Right lobe of liver (tissue), 6 donors: ENCODE results near the gene LRRC34. TPM values are rescaled to one million over a fixed set of nuclear protein-coding genes. Genes with fewer than 3 reads are reported as not detected.

ENCODE experiments used
- ATAC-seq, 4 donors: fragments of 200-7000 bp; cut with Tn5 transposase; one replicate each; pipeline ENCODE4 v1.9.1; 2020; ENCODE audit warnings: mild to moderate bottlenecking in 4 of 4, moderate library complexity in 4 of 4
- DNase-seq, 3 donors: peaks; one replicate each; pipeline ENCODE4 v3.0.0-alpha.2; 2020
- H3K27ac ChIP-seq, 3 donors: fragments of 200-600 bp; one replicate each; pipeline ENCODE4 v1.8.0; 2022
- H3K27me3 ChIP-seq, 2 donors: fragments of 200-600 bp; one replicate each; pipeline ENCODE4 v1.8.0; 2022
- H3K36me3 ChIP-seq, 4 donors: fragments of 200-600 bp; sonication (generic) in 1 of 4; one replicate each; pipeline versions ENCODE4 v1.5.1 to v1.8.0; 2017 to 2022; ENCODE audit warnings: control low read depth in 1 of 4
- H3K4me1 ChIP-seq, 4 donors: fragments of 200-600 bp; sonication (generic) in 1 of 4; one replicate each; pipeline versions ENCODE4 v1.5.1 to v1.8.0; 2017 to 2022; ENCODE audit warnings: control low read depth in 1 of 4
- H3K4me3 ChIP-seq, 3 donors: fragments of 200-600 bp; one replicate each; pipeline ENCODE4 v1.8.0; 2022
- H3K9me3 ChIP-seq, 4 donors: fragments of 200-600 bp; sonication (generic) in 1 of 4; one replicate each; pipeline versions ENCODE4 v1.5.1 to v1.8.0; 2017 to 2022; ENCODE audit warnings: control low read depth in 1 of 4
- POLR2A ChIP-seq: fragments of 450-650 bp; IDR thresholded peaks from one replicate; pipeline ENCODE4 v1.6.1; 2017; ENCODE audit warnings: antibody characterized with exemption, mild to moderate bottlenecking
- WGBS: methylation state at CpG from one replicate; pipeline ENCODE4 v1.1.6; 2018; ENCODE audit warnings: low coverage, low lambda C conversion rate; ENCODE audit not compliant: insufficient coverage; ENCODE audit errors: missing lambda C conversion rate; 5-methylcytosine and 5-hydroxymethylcytosine counted together
- intact Hi-C, 2 donors: fragments of 100-400 bp; cut with DNase I; formaldehyde crosslinking; loops; one replicate each; pipeline versions ENCODE4 v1.11.2 to v1.14.1; 2022
- total RNA-seq, 6 experiments: library from RNA; depleted of rRNA in 2 of 6; stranded (reverse); fragments of >200 nt in 2 of 6; fragmentation: NEBNext Ultra II Directional in 3 of 6; extraction: Animal tissue kit (Norgen Biotek cat#: 25700) in 3 of 6; gene quantifications; one replicate each; pipeline versions ENCODE4 v1.1.0 to v1.2.4, GENCODE V29; 2016 to 2023
- TF ChIP-seq, protein P1 (sequence below), 4 donors: fragments of 200-600 bp in 3 of 4; fragments of 450-650 bp in 1 of 4; IDR thresholded peaks; one replicate each; pipeline versions ENCODE4 v1.5.1 to v1.8.0; 2016 to 2022; ENCODE audit warnings: antibody characterized with exemption in 4 of 4, mild to moderate bottlenecking in 2 of 4
- donor health status: DM: no; HTN: yes; CAD: no.
- donor health status: DM: no; HTN: no; CAD: no.
- donor health status: DM: no; HTN: no; CAD: no.
- donor health status: DM: no; HTN: yes; CAD: no.
- donor health status: DM: no; HTN: yes; CAD: no.

Gene LRRC34
- total RNA-seq, 6 experiments from 2014 or later = 0.06 to 1.9 (median 0.60) TPM; not detected in 1

DNA sequence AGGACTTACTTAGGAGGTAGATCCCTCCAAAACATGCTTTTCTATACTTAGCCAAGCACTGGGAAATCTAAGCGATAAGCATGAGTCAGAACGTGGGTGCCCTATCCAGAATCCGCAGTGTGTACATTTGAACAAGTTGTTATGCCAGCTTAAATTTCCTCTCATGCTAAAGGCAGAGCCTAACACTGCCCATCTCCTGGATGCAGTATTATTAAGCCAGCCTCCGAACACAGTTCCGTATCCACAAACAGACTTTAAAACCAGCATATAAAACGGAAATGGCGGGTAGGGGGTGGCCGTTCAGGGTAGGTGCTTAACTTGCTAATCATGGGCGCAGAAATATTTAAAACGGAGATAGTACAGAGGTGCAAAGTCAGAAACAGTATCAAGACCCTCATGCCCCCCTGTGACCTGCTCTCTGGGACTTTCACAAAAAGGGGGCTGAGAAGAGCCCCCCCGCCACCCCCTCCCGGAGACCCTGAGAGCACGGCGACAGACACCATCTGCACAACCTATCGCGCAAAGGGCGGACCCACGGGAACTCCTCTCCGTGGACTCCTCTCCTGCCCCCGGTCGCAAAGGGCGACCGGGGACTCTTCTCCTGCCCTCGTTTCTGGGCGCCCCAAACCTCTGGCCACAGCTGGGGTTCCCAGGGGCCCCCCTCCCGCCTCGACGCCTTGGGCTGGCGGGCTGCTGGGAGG lies 923 bp downstream of the LRRC34 start:
- no peak for DNase-seq
- H3K4me1 ChIP-seq = peaks cover 0 to 8% (median 0%) of the 10 kb centered on the region in 4 donors
- TF ChIP-seq, protein P1, sequence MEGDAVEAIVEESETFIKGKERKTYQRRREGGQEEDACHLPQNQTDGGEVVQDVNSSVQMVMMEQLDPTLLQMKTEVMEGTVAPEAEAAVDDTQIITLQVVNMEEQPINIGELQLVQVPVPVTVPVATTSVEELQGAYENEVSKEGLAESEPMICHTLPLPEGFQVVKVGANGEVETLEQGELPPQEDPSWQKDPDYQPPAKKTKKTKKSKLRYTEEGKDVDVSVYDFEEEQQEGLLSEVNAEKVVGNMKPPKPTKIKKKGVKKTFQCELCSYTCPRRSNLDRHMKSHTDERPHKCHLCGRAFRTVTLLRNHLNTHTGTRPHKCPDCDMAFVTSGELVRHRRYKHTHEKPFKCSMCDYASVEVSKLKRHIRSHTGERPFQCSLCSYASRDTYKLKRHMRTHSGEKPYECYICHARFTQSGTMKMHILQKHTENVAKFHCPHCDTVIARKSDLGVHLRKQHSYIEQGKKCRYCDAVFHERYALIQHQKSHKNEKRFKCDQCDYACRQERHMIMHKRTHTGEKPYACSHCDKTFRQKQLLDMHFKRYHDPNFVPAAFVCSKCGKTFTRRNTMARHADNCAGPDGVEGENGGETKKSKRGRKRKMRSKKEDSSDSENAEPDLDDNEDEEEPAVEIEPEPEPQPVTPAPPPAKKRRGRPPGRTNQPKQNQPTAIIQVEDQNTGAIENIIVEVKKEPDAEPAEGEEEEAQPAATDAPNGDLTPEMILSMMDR (IDR thresholded peaks at IDR 0.05) = no peak
- TF ChIP-seq POLR2A = no peak
- peak; percentile 23 to 45 (median 32) for ATAC-seq
- peak overlapping the region in 2 of 3 donors; percentile 20 to 55 for H3K27ac ChIP-seq
- H3K9me3 ChIP-seq = no peaks in the 10 kb centered on the region
- H3K36me3 ChIP-seq = no peaks in the 10 kb centered on the region
- H3K4me3 ChIP-seq = peak overlapping the region; percentile 32 to 56 (median 44)
- intact Hi-C loops = no loop called here
- WGBS = 31% methylated on average over 13 of the region's 29 CpGs
- no peaks in the 10 kb centered on the region for H3K27me3 ChIP-seq

DNA sequence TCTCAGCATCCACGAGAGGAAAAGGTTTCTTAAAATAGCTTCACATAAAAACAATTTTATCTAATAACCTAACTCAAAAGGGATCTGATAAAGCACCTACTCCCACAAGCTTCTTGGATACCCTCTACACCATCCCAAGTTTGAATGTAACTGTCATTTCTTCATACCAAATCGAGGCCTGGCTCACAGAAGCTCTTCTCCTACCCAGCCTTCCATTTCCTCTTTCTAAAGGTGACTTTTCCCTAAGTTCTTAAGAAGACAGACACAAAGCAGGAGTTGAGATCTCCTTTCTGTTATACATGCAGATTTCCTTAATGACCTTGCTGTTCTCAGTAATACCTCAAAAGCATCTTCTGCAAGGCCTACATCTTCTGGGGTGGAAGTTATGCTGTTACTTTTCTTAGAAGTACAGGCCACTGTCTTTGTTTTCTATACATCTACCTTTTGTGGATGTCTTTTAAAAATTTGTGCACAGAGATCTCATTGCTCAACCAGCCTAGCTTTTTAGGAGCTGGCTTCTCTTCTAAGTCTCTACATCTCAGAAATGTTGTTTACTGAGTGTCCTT lies 3.4 kb downstream of the LRRC34 start:
- DNase-seq (no peak), ATAC-seq (no peak)
- 29% methylated on average over 2 of the region's 2 CpGs for WGBS
- H3K4me1 ChIP-seq = peaks cover 0 to 8% (median 0%) of the 10 kb centered on the region in 4 donors
- H3K27ac ChIP-seq = no peak overlapping the region
- no peak overlapping the region for H3K4me3 ChIP-seq
- H3K27me3 ChIP-seq = no peaks in the 10 kb centered on the region
- TF ChIP-seq POLR2A = no peak
- TF ChIP-seq, protein P1 (IDR thresholded peaks at IDR 0.05) = no peak
- intact Hi-C loops = no loop called here
- H3K36me3 ChIP-seq = no peaks in the 10 kb centered on the region
- no peaks in the 10 kb centered on the region for H3K9me3 ChIP-seq

DNA sequence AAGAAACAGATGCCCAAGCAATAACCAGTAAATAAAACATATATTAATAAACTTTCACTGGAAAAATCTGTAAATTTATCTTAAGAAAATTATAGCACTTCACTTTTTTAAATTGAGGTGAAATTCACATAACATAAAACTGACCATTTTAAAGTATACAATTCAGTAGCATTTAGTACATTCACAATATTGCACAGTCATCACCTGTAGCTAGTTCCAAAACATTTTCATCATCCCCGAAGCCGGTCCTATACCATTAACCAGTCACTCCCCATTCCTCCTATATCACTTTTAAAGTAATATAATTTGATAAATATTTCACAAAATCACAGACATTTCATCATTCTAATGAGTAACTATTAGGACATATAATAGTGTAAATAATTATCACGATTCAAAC lies 8.0 kb downstream of the LRRC34 start:
- Histone ChIP-seq H3K4me3 (no peak overlapping the region), H3K36me3 (no peaks in the 10 kb centered on the region), H3K9me3 (no peaks in the 10 kb centered on the region), H3K4me1 (no peaks in the 10 kb centered on the region), H3K27ac (no peak overlapping the region), H3K27me3 (no peaks in the 10 kb centered on the region)
- no peak for TF ChIP-seq POLR2A
- TF ChIP-seq, protein P1 (IDR thresholded peaks at IDR 0.05) = no peak
- DNase-seq (no peak), ATAC-seq (no peak)
- 78% methylated on average over 3 of the region's 3 CpGs for WGBS
- intact Hi-C loops = no loop called here

DNA sequence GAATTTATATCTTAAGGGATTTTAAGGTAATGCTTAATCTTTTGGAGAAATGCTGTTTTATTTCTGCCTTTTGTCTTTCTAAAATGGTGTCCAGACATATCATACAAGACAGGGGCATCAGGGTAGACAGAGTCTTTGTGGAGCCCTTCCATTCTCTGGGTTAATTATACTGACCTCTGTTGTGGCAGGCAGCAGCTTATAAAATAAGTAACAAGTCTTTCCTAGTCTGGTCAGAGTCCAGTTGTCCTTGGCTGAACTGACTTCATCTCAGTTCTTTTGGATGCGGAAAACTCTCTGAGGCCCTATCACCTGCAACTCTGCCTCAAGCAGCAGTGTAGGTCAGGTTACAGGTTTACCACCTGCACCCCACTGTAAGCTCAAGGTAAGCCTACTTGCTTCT lies 20.3 kb downstream of the LRRC34 start:
- DNase-seq = no peak
- Histone ChIP-seq H3K27ac (no peak overlapping the region), H3K36me3 (peaks cover 0 to 8% (median 0%) of the 10 kb centered on the region in 4 donors), H3K4me1 (no peaks in the 10 kb centered on the region), H3K4me3 (no peak overlapping the region), H3K9me3 (no peaks in the 10 kb centered on the region), H3K27me3 (no peaks in the 10 kb centered on the region)
- ATAC-seq = no peak
- intact Hi-C loops = no loop called here
- no CpG with 5 or more reads among the region's 1 CpG for WGBS
- TF ChIP-seq, protein P1 (IDR thresholded peaks at IDR 0.05) = no peak
- TF ChIP-seq POLR2A = no peak
